CD1c-positive myeloid dendritic cell (primary cell): Measurements from ENCODE around the gene C1orf210.
A peak's percentile ranks its signal among the peaks of the same experiment; 100 is the strongest.

Experiments
- DNase-seq: peaks from one replicate; pipeline ENCODE4 v3.0.0-alpha.2; 2016; ENCODE audit errors: extremely low spot score

Gene C1orf210

DNA sequence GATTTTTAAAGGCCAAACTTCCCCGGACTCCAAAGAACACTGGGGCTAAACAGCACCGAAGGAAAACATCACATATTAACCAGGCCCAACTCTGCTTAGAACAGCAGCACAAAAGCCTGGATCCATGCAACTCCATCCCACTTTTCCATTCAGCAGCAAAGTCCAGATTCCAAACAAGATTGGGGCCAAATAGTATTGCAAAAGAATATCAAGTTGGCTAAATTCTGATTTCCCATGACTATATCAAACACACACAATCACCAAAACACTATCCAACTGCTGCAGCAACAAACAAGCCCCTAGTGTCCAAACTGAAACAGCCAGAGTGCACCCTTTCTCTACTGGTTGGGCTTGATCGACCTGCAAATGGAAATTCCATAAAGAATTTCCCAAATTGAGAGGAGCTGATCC is 35.0 kb downstream of the C1orf210 start:
- no peak for DNase-seq

DNA sequence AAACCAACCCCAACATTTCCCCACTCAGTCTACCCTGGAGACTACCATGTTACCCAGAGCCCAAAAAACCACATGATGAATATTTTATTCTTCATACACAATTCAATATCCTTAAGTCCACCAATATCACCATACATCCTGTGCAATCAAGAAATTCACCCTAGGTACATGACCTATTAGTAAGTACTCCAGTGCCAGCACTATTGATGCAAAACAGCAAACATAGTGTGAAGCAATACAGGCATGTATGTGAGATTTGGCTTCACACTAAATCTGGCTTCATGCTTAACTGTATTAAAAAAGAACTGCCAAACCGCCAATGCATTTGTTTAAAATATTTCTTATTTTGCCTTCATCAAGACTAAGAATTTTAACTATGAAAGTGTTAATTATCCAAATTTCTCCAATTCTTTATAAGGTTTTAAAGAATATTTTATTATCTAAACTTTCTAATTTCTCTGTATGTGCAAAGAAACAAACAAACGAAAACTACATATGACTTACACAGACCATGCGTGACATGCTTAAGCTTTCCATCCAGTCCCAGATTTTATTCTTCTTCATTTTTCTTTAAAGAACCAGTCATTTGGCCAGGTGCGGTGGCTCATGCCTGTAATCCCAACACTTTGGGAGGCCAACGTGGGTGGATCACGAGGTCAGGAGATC is 38.0 kb downstream of the C1orf210 start:
- no peak for DNase-seq

DNA sequence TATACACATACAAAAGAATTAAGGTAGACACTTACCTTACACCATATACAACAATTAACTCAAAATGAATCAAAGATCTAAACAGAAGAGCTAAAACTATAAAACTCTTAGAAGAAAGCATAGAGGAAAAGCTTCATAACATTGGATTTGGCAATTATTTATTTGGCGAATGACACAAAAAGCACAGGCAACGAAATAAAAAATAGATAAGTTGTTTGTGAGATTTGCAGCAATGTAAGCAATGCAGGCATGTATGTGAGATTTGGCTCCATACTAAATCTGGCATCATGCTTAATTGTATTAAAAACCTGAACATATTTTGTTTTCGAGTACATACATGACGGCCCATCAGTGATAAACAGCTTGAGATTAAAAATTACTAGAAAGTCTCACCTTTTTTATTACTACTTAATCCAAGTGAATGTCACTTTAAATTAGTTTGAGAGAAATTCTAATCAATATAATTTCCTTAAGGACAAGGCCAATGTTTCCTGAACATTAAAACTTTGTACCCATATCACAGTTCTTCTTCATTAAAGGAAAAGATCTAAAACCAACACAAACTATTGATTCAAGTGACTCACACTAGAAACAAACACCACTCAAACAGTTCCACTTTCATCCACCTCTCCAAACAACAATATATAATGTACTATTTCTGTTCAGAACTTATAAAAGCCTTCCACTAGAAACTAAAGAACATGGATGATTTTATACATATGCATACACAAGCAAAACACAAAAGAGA is 38.7 kb downstream of the C1orf210 start:
- DNase-seq: no peak

GRCh38 chr1:43243299-43243698 is 42.1 kb downstream of the C1orf210 start:
- DNase-seq: no peak

DNA sequence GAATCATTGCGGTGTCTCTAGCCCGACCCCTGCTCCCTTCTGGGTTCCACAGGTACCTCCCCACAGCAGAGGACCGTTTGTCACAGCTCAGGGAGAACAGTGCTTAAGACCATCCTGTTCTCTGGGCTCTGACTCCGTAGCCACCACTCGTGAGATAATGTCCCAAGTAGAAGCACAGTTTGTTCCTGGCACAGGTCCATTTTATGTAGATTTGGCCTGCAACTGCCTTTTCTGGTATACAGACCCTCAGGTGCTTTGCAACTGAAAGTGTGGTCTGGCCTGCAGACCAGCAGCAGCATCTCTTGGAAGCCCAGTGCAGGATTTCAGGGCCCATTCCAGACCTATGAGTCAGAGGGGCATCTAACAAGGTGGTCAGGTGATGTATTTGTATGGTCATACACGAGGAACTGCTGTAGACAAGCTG is 44.0 kb downstream of the C1orf210 start:
- DNase-seq: no peak

- peak; percentile 30 for DNase-seq
These were observed 45.9 kb downstream of the C1orf210 start for GRCh38 chr1:43239484-43239883.

- DNase-seq: no peak
These were observed 46.4 kb downstream of the C1orf210 start for GRCh38 chr1:43238991-43239469.

DNA sequence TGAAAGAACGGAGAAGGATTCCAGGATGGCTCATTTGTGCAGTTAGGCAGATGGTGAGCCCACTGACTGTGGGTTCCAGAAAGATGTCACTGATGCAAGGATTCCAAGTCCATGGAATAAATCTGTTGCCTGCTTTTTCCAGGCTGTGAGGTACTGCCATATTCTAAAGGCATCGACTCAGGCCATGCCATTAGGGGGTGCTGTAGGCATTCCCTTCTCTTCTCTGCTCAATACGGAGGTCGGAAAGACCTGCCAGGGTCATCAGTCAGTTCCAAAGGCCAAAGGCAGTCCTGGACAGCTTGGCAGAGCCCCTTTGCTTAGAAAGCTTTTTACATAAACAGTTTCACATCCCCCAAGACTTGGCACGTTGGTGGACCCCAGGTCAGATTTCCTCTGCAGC is 47.3 kb downstream of the C1orf210 start:
- DNase-seq: peak; percentile 59

DNA sequence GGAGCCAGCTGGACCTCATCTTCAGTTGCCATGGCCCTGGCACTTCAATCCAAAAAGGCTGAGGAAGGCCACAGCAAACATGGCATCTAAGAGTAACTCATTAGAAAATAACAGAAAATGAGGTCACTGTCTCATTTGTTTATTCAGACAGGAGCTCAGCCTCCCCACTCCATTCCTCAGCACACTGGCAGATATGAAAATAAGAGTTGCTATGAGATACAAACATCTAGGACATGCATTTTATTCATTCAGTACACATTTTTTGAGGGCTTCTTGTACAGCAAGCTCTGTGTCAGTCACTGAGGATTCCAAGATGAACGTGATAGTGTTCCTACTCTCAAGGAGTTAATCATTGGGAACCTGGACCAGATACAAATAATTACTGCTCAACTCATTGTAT is 48.3 kb downstream of the C1orf210 start:
- DNase-seq: no peak

DNA sequence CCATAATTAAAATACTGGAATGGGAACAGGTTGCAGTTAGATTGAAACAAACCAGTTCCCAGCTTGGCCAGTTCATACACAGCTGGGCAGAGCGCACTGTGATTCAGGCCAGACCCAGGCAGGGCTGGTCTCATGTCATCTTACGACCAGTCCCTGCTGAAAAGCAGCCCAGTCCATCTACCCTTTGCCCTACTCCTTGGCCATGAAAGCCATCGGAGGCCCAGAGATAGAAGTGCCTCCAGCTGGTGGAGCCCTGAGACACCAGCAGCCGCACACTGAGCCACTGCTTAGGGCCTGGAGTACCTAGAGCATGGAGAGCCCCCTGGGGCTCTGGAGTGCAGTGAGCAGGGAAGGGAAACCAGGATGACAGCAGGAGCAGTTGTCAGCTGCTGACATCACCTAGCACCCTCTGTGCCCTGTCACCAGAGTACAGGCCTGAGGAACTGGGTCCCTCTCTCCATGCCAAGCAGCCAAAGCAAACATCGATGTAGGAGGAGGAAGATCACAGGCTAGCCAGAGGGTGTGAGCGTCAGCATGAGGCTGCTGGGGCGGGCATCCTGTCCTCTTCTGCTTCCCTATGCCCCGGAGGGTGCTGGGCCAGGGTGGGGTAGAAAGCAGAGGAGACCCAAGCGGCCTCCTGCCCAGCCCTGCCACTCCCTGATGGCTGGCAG is 49.8 kb downstream of the C1orf210 start:
- no peak for DNase-seq

GRCh38 chr1:43235040-43235439 is 50.3 kb downstream of the C1orf210 start:
- DNase-seq: no peak

DNA sequence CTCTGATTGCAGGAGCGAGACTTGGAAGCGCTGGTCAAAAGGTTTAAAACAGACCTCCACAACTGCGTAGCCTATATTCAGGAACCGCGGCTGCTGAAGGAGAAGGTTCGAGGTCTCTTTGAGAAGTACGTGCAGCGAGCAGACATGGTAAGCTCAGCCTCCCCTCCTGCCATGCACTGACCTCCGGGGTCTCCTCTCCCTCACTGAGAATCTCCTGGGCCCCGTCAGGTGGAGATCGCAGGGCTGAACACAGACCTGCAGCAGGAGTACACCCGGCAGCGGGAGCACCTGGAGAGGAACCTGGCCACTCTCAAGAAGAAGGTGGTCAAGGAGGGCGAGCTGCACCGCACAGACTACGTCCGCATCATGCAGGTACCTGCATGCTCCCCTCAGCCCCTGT is 51.1 kb downstream of the C1orf210 start:
- DNase-seq: no peak

DNA sequence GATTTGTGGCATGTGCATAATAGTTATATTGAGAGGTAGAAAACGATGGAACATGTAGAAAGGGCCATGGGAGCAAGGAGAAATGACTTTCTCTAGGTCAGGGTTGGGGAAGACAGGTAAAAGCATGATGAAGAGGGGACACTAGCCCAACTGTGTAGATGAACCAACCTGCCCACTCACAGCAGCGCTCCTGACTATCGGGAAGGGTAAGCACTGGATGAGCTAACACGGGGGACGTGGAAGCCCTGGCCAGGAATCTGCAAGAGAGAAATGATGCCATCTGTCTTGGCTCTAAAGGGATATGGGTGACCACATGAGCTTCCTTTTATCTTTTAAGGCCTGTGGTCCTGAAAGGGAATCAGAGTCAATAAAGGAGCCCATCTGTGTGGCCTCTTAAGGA is 51.8 kb downstream of the C1orf210 start:
- no peak for DNase-seq

GRCh38 chr1:43232482-43232881 is 52.9 kb downstream of the C1orf210 start:
- no peak for DNase-seq

GRCh38 chr1:43232074-43232473 is 53.3 kb downstream of the C1orf210 start:
- no peak for DNase-seq
